ENCODE measurements around the gene PIWIL4.

- TF ChIP-seq, protein P1, sequence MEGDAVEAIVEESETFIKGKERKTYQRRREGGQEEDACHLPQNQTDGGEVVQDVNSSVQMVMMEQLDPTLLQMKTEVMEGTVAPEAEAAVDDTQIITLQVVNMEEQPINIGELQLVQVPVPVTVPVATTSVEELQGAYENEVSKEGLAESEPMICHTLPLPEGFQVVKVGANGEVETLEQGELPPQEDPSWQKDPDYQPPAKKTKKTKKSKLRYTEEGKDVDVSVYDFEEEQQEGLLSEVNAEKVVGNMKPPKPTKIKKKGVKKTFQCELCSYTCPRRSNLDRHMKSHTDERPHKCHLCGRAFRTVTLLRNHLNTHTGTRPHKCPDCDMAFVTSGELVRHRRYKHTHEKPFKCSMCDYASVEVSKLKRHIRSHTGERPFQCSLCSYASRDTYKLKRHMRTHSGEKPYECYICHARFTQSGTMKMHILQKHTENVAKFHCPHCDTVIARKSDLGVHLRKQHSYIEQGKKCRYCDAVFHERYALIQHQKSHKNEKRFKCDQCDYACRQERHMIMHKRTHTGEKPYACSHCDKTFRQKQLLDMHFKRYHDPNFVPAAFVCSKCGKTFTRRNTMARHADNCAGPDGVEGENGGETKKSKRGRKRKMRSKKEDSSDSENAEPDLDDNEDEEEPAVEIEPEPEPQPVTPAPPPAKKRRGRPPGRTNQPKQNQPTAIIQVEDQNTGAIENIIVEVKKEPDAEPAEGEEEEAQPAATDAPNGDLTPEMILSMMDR (IDR thresholded peaks at IDR 0.05): no peak
- no peak for TF ChIP-seq RAD21 (IDR thresholded peaks at IDR 0.05; ENCODE audit: low read length)
- TF ChIP-seq EP300 (IDR thresholded peaks at IDR 0.05; ENCODE audit: borderline replicate concordance in 1 of 2, low read depth in 1 of 2, low read length in 1 of 2): no peak
- TF ChIP-seq USF1 (IDR thresholded peaks at IDR 0.05; ENCODE audit: borderline replicate concordance, low read depth): no peak
- no peak for TF ChIP-seq MAX (IDR thresholded peaks at IDR 0.05; ENCODE audit: low read depth)
- TF ChIP-seq YY1 (IDR thresholded peaks at IDR 0.05; ENCODE audit: low read depth): no peak
- no peak for TF ChIP-seq TAF1 (IDR thresholded peaks at IDR 0.05; ENCODE audit: borderline replicate concordance, low read depth, low read length)
- no peak for TF ChIP-seq ELF1 (IDR thresholded peaks at IDR 0.05)
- TF ChIP-seq POLR2AphosphoS5 (IDR thresholded peaks at IDR 0.05; ENCODE audit: low read depth, low read length): no peak
- no peak for TF ChIP-seq NFIC (IDR thresholded peaks at IDR 0.05; ENCODE audit: borderline replicate concordance)
Measured at GRCh38 chr11:94630221-94630620, 63.1 kb downstream of the PIWIL4 start.

Measured in SK-N-SH (cell line).